Measurements from ENCODE around the gene AGPAT2. TPM values are rescaled to one million over a fixed set of nuclear protein-coding genes. Genes with fewer than 3 reads are reported as not detected.

AGPAT2 gene
- total RNA-seq, 2 donors from 2014 or later, result 7.7 to 8.5 TPM

GRCh38 chr9:136701668-136702053 lies 14.4 kb upstream of the AGPAT2 start:
- peaks cover 8% of the 10 kb centered on the region for H3K4me1 Mint-ChIP-seq
- no peaks in the 10 kb centered on the region for H3K36me3 Mint-ChIP-seq (ENCODE audit: low read depth)
- no peaks in the 10 kb centered on the region for H3K9me3 ChIP-seq (ENCODE audit: control insufficient read depth, low read length, poor library complexity, severe bottlenecking)
- peak overlapping the region; percentile 84 for H3K27ac Mint-ChIP-seq
- H3K27me3 Mint-ChIP-seq, result peaks cover 30% of the 10 kb centered on the region
- H3K4me3 Mint-ChIP-seq, result peak overlapping the region; percentile 85
- ATAC-seq (no peak), DNase-seq (no peak)

DNA sequence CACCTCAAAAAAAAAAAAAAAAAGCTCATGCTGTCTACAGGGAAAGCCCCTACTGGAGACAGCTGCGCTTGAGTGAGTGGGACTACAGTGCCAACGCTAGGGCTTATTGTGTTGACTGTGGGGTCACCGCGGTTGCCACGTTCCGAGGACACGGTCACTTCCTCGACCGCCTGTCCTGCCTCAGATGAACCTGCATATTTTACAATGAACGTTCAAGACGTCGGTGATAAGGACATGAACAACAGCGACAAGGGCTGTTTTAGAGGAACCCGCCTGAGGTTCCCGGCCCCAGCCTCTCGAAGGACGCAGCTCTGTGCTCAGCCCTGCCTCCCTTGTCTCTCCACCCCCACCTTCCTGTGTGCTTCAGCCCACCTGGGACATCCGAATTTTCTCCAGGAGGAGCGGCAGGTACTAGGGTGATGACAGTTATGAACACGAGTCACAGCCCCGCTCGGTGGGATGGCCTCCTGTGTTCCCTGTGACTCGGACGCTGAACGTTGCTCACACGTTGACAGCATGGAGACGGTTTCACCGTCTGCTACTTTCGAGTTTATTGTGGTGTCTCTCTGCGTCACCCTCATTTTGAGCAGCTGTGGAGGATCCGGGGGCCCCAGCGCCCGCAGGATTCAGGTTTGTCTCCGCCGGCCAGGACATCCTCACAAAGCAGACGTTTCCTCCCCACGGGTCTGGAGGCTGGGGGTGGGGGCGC lies 13.9 kb upstream of the AGPAT2 start:
- Mint-ChIP-seq H3K36me3 (ENCODE audit: low read depth) (no peaks in the 10 kb centered on the region), H3K27ac (peak overlapping the region; percentile 84), H3K4me3 (peak overlapping the region; percentile 85), H3K27me3 (peaks cover 30% of the 10 kb centered on the region), H3K4me1 (peaks cover 8% of the 10 kb centered on the region)
- no peaks in the 10 kb centered on the region for H3K9me3 ChIP-seq (ENCODE audit: control insufficient read depth, low read length, poor library complexity, severe bottlenecking)
- peak; percentile 87 for ATAC-seq
- peak in 1 of 3 donors; percentile 41 for DNase-seq

GRCh38 chr9:136700304-136700703 lies 13.0 kb upstream of the AGPAT2 start:
- no peaks in the 10 kb centered on the region for H3K36me3 Mint-ChIP-seq (ENCODE audit: low read depth)
- no peaks in the 10 kb centered on the region for H3K9me3 ChIP-seq (ENCODE audit: control insufficient read depth, low read length, poor library complexity, severe bottlenecking)
- DNase-seq (no peak), ATAC-seq (no peak)
- H3K27me3 Mint-ChIP-seq, result peaks cover 24% of the 10 kb centered on the region
- H3K27ac Mint-ChIP-seq, result peak overlapping the region; percentile 84
- H3K4me1 Mint-ChIP-seq, result peaks cover 8% of the 10 kb centered on the region
- no peak overlapping the region for H3K4me3 Mint-ChIP-seq

DNA sequence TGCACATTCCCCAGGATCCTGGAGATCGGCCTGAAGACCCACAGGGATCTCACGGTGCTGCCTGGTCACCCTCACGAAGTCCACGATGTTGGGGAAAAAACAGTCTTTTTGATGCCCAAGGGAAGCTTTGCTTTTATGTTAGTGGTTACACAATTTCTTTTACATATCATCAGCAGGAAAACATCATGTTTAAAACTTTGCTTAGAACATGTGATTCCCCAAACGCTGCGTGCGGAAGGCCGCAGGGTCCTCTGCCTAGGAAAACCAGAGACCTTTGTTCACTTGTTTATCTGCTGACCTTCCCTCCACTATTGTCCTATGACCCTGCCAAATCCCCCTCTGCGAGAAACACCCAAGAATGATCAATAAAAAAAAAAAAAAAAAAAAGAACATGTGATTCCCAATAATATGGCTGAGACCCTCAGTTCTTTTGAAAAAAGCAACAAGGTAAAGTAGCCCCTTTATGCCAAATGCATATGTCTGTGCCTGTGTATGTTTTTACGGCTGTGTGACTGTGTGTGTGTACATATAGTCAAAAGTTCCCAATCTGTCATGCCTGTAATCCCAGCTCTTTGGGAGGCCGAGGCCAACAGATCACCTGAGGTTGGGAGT lies 11.5 kb upstream of the AGPAT2 start:
- Mint-ChIP-seq H3K36me3 (ENCODE audit: low read depth) (no peaks in the 10 kb centered on the region), H3K27ac (no peak overlapping the region), H3K27me3 (peaks cover 23% of the 10 kb centered on the region), H3K4me3 (no peak overlapping the region), H3K4me1 (peaks cover 8% of the 10 kb centered on the region)
- no peaks in the 10 kb centered on the region for H3K9me3 ChIP-seq (ENCODE audit: control insufficient read depth, low read length, poor library complexity, severe bottlenecking)
- DNase-seq (no peak), ATAC-seq (no peak)

- peaks cover 8% of the 10 kb centered on the region for H3K4me1 Mint-ChIP-seq
- H3K36me3 Mint-ChIP-seq (ENCODE audit: low read depth), result no peaks in the 10 kb centered on the region
- ATAC-seq (no peak), DNase-seq (no peak)
- peaks cover 28% of the 10 kb centered on the region for H3K27me3 Mint-ChIP-seq
- no peak overlapping the region for H3K4me3 Mint-ChIP-seq
- H3K9me3 ChIP-seq (ENCODE audit: control insufficient read depth, low read length, poor library complexity, severe bottlenecking), result no peaks in the 10 kb centered on the region
- no peak overlapping the region for H3K27ac Mint-ChIP-seq
Observed at GRCh38 chr9:136697821-136698526, 10.7 kb upstream of the AGPAT2 start.

- no peak overlapping the region for H3K4me3 Mint-ChIP-seq
- DNase-seq, result no peak
- H3K4me1 Mint-ChIP-seq, result peaks cover 8% of the 10 kb centered on the region
- H3K9me3 ChIP-seq (ENCODE audit: control insufficient read depth, low read length, poor library complexity, severe bottlenecking), result no peaks in the 10 kb centered on the region
- H3K27ac Mint-ChIP-seq, result no peak overlapping the region
- H3K27me3 Mint-ChIP-seq, result peaks cover 28% of the 10 kb centered on the region
- no peaks in the 10 kb centered on the region for H3K36me3 Mint-ChIP-seq (ENCODE audit: low read depth)
- no peak for ATAC-seq
Observed at GRCh38 chr9:136697146-136697820, 10.0 kb upstream of the AGPAT2 start.

DNA sequence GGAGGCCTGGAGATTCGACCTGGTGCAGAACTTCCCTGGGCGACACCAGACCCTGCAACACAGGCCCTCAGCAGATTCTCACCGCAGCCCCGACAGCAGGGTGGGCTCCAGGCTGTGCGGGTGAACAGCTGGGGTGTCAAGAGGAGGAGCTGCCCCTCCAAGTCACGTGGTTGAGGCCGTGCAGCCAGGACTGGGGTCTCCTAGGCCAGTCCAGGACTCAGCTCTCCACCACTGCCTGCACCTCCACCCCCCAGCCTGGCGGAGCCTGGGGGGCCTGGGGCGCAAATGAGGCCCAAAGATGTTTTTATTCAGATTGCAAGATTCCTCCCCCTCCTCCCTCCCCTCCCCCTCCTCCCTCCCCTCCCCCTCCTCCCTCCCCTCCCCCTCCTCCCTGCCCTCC lies 9.2 kb upstream of the AGPAT2 start:
- H3K4me3 Mint-ChIP-seq, result no peak overlapping the region
- H3K27me3 Mint-ChIP-seq, result peaks cover 27% of the 10 kb centered on the region
- ATAC-seq, result no peak
- peaks cover 6% of the 10 kb centered on the region for H3K4me1 Mint-ChIP-seq
- no peaks in the 10 kb centered on the region for H3K36me3 Mint-ChIP-seq (ENCODE audit: low read depth)
- no peak overlapping the region for H3K27ac Mint-ChIP-seq
- H3K9me3 ChIP-seq (ENCODE audit: control insufficient read depth, low read length, poor library complexity, severe bottlenecking), result no peaks in the 10 kb centered on the region
- no peak for DNase-seq

GRCh38 chr9:136695955-136696354 lies 8.7 kb upstream of the AGPAT2 start:
- DNase-seq (no peak), ATAC-seq (no peak)
- Mint-ChIP-seq H3K4me1 (peaks cover 2% of the 10 kb centered on the region), H3K27me3 (peaks cover 24% of the 10 kb centered on the region), H3K27ac (no peak overlapping the region), H3K36me3 (ENCODE audit: low read depth) (no peaks in the 10 kb centered on the region), H3K4me3 (no peak overlapping the region)
- no peaks in the 10 kb centered on the region for H3K9me3 ChIP-seq (ENCODE audit: control insufficient read depth, low read length, poor library complexity, severe bottlenecking)

DNA sequence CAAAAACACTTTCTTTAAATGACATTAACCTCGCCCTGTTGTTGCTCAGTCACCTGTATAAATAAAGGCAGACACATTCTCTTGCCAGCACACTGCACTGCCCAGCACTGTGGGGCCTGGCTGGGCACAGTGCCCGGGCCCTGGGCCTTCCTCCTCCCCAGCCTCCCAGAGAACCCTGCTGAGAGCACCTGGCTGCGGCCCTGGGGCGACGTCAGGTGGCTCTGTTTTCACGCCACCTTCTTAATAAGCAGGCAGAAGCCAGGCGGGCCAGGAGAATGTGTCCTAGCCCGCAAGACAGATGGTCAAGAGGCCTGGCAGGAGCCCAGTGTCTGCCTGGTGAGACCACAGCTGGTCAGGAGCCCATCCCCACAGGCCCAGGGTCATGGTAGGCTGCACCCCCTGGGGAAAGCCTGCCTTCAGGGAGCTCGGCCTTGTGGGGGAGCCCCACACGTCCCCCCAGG lies 8.2 kb upstream of the AGPAT2 start:
- H3K27ac Mint-ChIP-seq, result no peak overlapping the region
- H3K36me3 Mint-ChIP-seq (ENCODE audit: low read depth), result no peaks in the 10 kb centered on the region
- no peaks in the 10 kb centered on the region for H3K9me3 ChIP-seq (ENCODE audit: control insufficient read depth, low read length, poor library complexity, severe bottlenecking)
- no peaks in the 10 kb centered on the region for H3K4me1 Mint-ChIP-seq
- H3K27me3 Mint-ChIP-seq, result peaks cover 22% of the 10 kb centered on the region
- no peak for ATAC-seq
- no peak overlapping the region for H3K4me3 Mint-ChIP-seq
- DNase-seq, result no peak

DNA sequence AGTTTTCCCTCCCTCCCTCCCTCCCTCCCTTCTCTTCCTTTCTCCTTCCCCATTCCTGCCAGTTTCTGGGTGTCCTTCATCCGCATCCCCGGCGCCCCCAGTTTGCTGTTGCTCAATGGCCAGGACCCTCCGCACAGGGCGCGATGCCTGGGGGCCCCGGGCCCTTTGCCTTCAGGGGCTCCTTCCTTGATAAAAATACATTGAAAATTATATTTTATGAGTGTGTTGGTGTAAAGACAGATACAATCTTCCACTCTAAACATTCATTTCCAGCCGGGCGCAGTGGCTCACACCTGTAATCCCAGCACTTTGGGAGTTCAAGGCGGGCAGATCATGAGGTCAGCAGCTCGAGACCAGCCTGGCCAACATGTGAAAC lies 7.6 kb upstream of the AGPAT2 start:
- H3K36me3 Mint-ChIP-seq (ENCODE audit: low read depth), result no peaks in the 10 kb centered on the region
- no peak overlapping the region for H3K4me3 Mint-ChIP-seq
- DNase-seq, result no peak
- peaks cover 20% of the 10 kb centered on the region for H3K27me3 Mint-ChIP-seq
- H3K27ac Mint-ChIP-seq, result no peak overlapping the region
- no peak for ATAC-seq
- no peaks in the 10 kb centered on the region for H3K9me3 ChIP-seq (ENCODE audit: control insufficient read depth, low read length, poor library complexity, severe bottlenecking)
- no peaks in the 10 kb centered on the region for H3K4me1 Mint-ChIP-seq

- ATAC-seq, result peak; percentile 50
- H3K27ac Mint-ChIP-seq, result no peak overlapping the region
- H3K9me3 ChIP-seq (ENCODE audit: control insufficient read depth, low read length, poor library complexity, severe bottlenecking), result no peaks in the 10 kb centered on the region
Observed at GRCh38 chr9:136694163-136694871, 7.1 kb upstream of the AGPAT2 start.

DNA sequence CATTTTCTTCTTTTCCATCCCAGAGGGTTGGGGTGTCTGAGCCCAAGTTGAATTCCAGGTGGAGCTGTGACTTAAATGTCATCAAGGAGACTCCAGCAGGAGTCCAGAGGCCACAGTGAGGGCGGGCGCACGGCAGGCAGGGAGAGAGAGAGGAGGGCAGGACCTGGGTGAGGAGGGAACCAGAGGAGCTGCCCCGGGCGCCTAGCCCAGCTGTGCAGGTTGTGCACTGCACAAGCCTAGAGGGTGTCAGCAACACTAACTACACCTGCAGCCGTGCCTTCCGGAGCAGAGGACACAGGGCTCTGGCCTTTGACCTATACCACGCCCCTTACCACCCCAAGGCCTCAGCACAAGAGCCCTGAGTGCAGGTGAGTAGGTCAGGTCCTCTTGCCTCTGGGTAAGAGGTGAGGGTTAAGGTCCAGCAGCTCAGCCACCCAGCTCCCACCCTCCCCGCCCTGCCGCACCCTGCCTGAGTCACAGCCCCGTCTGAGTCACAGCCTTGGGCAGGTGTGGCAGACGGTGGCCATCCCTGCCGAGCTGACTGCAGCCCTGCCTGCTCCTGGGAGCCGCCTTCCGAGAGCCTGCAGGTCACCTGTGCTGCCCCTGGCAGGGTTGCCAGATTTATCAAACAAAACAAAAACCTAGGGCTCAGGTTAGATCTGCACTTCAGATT lies 6.4 kb upstream of the AGPAT2 start:
- DNase-seq (no peak), ATAC-seq (no peak)
- no peak overlapping the region for H3K4me3 Mint-ChIP-seq
- H3K4me1 Mint-ChIP-seq, result no peaks in the 10 kb centered on the region
- H3K27me3 Mint-ChIP-seq, result peaks cover 20% of the 10 kb centered on the region
- no peaks in the 10 kb centered on the region for H3K9me3 ChIP-seq (ENCODE audit: control insufficient read depth, low read length, poor library complexity, severe bottlenecking)
- no peaks in the 10 kb centered on the region for H3K36me3 Mint-ChIP-seq (ENCODE audit: low read depth)
- no peak overlapping the region for H3K27ac Mint-ChIP-seq

More at GRCh38 chr9:136694163-136694871, 7.1 kb upstream of the AGPAT2 start:
- Mint-ChIP-seq H3K27me3 (peaks cover 20% of the 10 kb centered on the region), H3K4me1 (no peaks in the 10 kb centered on the region), H3K4me3 (no peak overlapping the region), H3K36me3 (ENCODE audit: low read depth) (no peaks in the 10 kb centered on the region)
- no peak for DNase-seq
